Endothelial cell of umbilical vein (primary cell): Measurements from ENCODE around the gene MYMX. TPM values are rescaled to one million over a fixed set of nuclear protein-coding genes. Genes with fewer than 3 reads are reported as not detected.

Experiments used
- BruUV-seq: library from RNA; stranded (reverse); fragments of 400-500 nt; replicated peaks from 2 replicates; lab custom pipeline; 2021; lab: Mats Ljungman, UMichigan
- CTCF ChIA-PET: fragments of 300-600, 350-600 bp; sonication (Branson Sonifier 250); formaldehyde crosslinking; loops from one replicate; lab custom pipeline; 2021; ENCODE audit warnings: antibody characterized with exemption, inconsistent platforms; lab: Charles Lee
- POLR2A ChIA-PET: fragments of 300-600, 350-600 bp; sonication (Branson Sonifier 250); formaldehyde crosslinking; loops from one replicate; lab custom pipeline; 2021; ENCODE audit warnings: antibody characterized with exemption, inconsistent platforms; lab: Charles Lee
- DNase-seq: peaks from one replicate; pipeline ENCODE4 v3.0.0-alpha.2; 2011; ENCODE audit warnings: low read depth, low spot score
- FAIRE-seq: peaks from 2 replicates; lab custom pipeline; 2011; peaks lifted over from hg19 to GRCh38; lab: Jason Lieb, UNC
- H2AFZ ChIP-seq: 2 replicates; pipeline ENCODE4 v1.6.0; 2012; ENCODE audit warnings: low read depth, low read length, control low read depth, inconsistent platforms
- H3K27ac ChIP-seq: 2 replicates; pipeline ENCODE4 v1.5.1; 2011; ENCODE audit warnings: low read depth, mild to moderate bottlenecking, control low read depth, low read length, moderate library complexity; ENCODE audit not compliant: insufficient read depth
- H3K27me3 ChIP-seq, 2 experiments: 2 replicates each; pipeline versions ENCODE4 v1.6.0 to v1.6.1; 2011; ENCODE audit warnings: low read length in 2 of 2, mixed read lengths in 1 of 2; ENCODE audit not compliant: control insufficient read depth in 2 of 2, insufficient read depth in 2 of 2
- H3K36me3 ChIP-seq, 2 experiments: 2 replicates in 1 of 2; 3 replicates in 1 of 2; pipeline ENCODE4 v1.5.1; 2011; ENCODE audit warnings: low read length in 2 of 2, mild to moderate bottlenecking in 1 of 2, moderate library complexity in 1 of 2; ENCODE audit not compliant: control insufficient read depth in 2 of 2, insufficient read depth in 2 of 2; ENCODE audit errors: extremely low read depth in 1 of 2
- H3K4me1 ChIP-seq: 3 replicates; pipeline ENCODE4 v1.5.1; 2011; ENCODE audit warnings: mild to moderate bottlenecking, low read length; ENCODE audit not compliant: control insufficient read depth, insufficient read depth; ENCODE audit errors: extremely low read depth
- H3K4me2 ChIP-seq: 2 replicates; pipeline ENCODE4 v1.6.1; 2011; ENCODE audit warnings: low read length, control low read depth, mixed read lengths; ENCODE audit not compliant: insufficient read depth
- H3K4me3 ChIP-seq, 3 experiments: fragments of 200-600 bp in 1 of 3; sonication (generic), shearing (Covaris generic) in 1 of 3; replicated peaks in 1 of 3; 2 replicates each; pipeline ENCODE4 v1.5.1; 2011 to 2016; ENCODE audit warnings: control low read depth in 3 of 3, low read length in 3 of 3, mild to moderate bottlenecking in 2 of 3, inconsistent platforms in 1 of 3, low read depth in 1 of 3, moderate library complexity in 1 of 3; ENCODE audit not compliant: insufficient read depth in 1 of 3
- H3K79me2 ChIP-seq: 2 replicates; pipeline ENCODE4 v1.6.0; 2012; ENCODE audit warnings: low read length, inconsistent platforms; ENCODE audit not compliant: control insufficient read depth, insufficient read depth
- H3K9ac ChIP-seq: replicated peaks from 2 replicates; pipeline ENCODE3; 2011; ENCODE audit warnings: low read length, control low read depth; ENCODE audit not compliant: insufficient read depth; ENCODE audit errors: extremely low read depth
- H3K9me1 ChIP-seq: replicated peaks from 3 replicates; pipeline ENCODE4 v1.6.0; 2011; ENCODE audit warnings: mild to moderate bottlenecking, low read length; ENCODE audit not compliant: control insufficient read depth, insufficient read depth; ENCODE audit errors: extremely low read depth
- H3K9me3 ChIP-seq: replicated peaks from 2 replicates; pipeline ENCODE4 v1.5.1; 2012; ENCODE audit warnings: low read length, inconsistent platforms; ENCODE audit not compliant: control insufficient read depth, insufficient read depth
- H4K20me1 ChIP-seq: replicated peaks from 2 replicates; pipeline ENCODE3; 2011; ENCODE audit warnings: mild to moderate bottlenecking, low read length; ENCODE audit not compliant: control insufficient read depth, insufficient read depth; ENCODE audit errors: extremely low read depth
- CTCF ChIP-seq, 2 donors: IDR thresholded peaks; 1 replicate in 1 of 2; 2 replicates in 1 of 2; pipeline ENCODE4 v1.5.1; 2011; ENCODE audit warnings: low read length in 2 of 2, mild to moderate bottlenecking in 2 of 2, moderate library complexity in 2 of 2, control low read depth in 1 of 2, inconsistent platforms in 1 of 2, low read depth in 1 of 2; ENCODE audit not compliant: insufficient read depth in 1 of 2; ENCODE audit errors: extremely low read depth in 1 of 2
- EZH2 ChIP-seq: IDR thresholded peaks from 2 replicates; pipeline ENCODE4 v1.6.1; 2012; ENCODE audit warnings: borderline replicate concordance, low read depth, mild to moderate bottlenecking, moderate library complexity, low read length, inconsistent platforms; ENCODE audit not compliant: severe bottlenecking
- FOS ChIP-seq: IDR thresholded peaks from 2 replicates; pipeline ENCODE4 v1.6.1; 2011; ENCODE audit warnings: mild to moderate bottlenecking, low read length, moderate library complexity, borderline replicate concordance; ENCODE audit not compliant: insufficient read depth
- GATA2 ChIP-seq: IDR thresholded peaks from 2 replicates; pipeline ENCODE4 v1.7.0; 2011; ENCODE audit warnings: low read depth, mild to moderate bottlenecking, moderate library complexity, mixed read lengths, low read length; ENCODE audit not compliant: insufficient read length, insufficient read depth
- JUN ChIP-seq: IDR thresholded peaks from 2 replicates; pipeline ENCODE4 v1.6.1; 2011; ENCODE audit warnings: borderline replicate concordance, low read depth; ENCODE audit not compliant: insufficient read length, insufficient read depth
- MAX ChIP-seq: IDR thresholded peaks from 2 replicates; pipeline ENCODE4 v1.6.1; 2011; ENCODE audit not compliant: insufficient read depth, insufficient read length
- MYC ChIP-seq: IDR thresholded peaks from one replicate; pipeline ENCODE4 v1.6.1; 2011; ENCODE audit warnings: mild to moderate bottlenecking, low read depth, low read length
- POLR2A ChIP-seq: IDR thresholded peaks from 2 replicates; pipeline ENCODE4 v1.6.1; 2012; ENCODE audit warnings: low read depth, mild to moderate bottlenecking, control low read depth, low read length
- POLR2AphosphoS5 ChIP-seq: IDR thresholded peaks from 2 replicates; pipeline ENCODE4 v1.6.1; 2012; ENCODE audit warnings: low read depth, mild to moderate bottlenecking, control low read depth, low read length, moderate library complexity; ENCODE audit not compliant: insufficient read depth
- dilution Hi-C: fragments of 300-500 bp; cut with MboI; formaldehyde crosslinking; loops from one replicate; pipeline ENCODE4 v1.15.0; 2019; ENCODE audit warnings: low sequenced_read_pairs; ENCODE audit not compliant: extremely low pct_ligation_motif_present
- intact Hi-C: fragments of 100-400 bp; cut with micrococcal nuclease; formaldehyde crosslinking; loops from one replicate; pipeline ENCODE4 v1.10.0; 2022
- polyA plus RNA-seq, 4 experiments: library from polyadenylated mRNA; depleted of rRNA in 3 of 4; stranded (reverse) in 3 of 4; unstranded in 1 of 4; fragments of >200 nt; gene quantifications; 2 replicates each; pipeline versions ENCODE4 v1.2.1 to v1.2.3, GENCODE V29; 2011 to 2012; ENCODE audit warnings: missing spikeins in 1 of 4
- total RNA-seq: library from RNA; stranded (reverse); gene quantifications from 2 replicates; pipeline ENCODE4 v1.2.3, GENCODE V29; 2021

The MYMX gene
- total and polyA plus RNA-seq, 2 donors (not counting 3 experiments of a cell fraction or from before 2014, with no cell fraction given): 0.18 TPM; not detected in 1

GRCh38 chr6:44180406-44180805 lies 36.3 kb upstream of the MYMX start:
- CTCF ChIA-PET: interaction anchor here (0.7 to 0.9 kb wide), 3 partner anchors 10 to 43 kb away, joined by 3 to 4 read pairs (median 3); partner anchors contain the start of gene SLC29A1
- intact Hi-C loops: no loop called here
- dilution Hi-C loops: no loop called here

More at GRCh38 chr6:44180406-44180805, 36.3 kb upstream of the MYMX start:
- H4K20me1 ChIP-seq: no peaks in the 10 kb centered on the region
- no peaks in the 10 kb centered on the region for H3K9me3 ChIP-seq
- no TSS peak for BruUV-seq
- H3K9me1 ChIP-seq: no peaks in the 10 kb centered on the region
- TF ChIP-seq MYC: no peak
- no peak for TF ChIP-seq FOS
- TF ChIP-seq JUN: no peak
- TF ChIP-seq MAX: no peak
- TF ChIP-seq GATA2: no peak
- TF ChIP-seq POLR2AphosphoS5: no peak
- no peak for TF ChIP-seq EZH2
- TF ChIP-seq CTCF (IDR thresholded peaks at IDR 0.05; ENCODE audit: extremely low read depth in 1 of 2, insufficient read depth in 1 of 2, low read depth in 1 of 2, low read length in 2 of 2): no peak
- TF ChIP-seq POLR2A: no peak
- POLR2A ChIA-PET: interaction anchor here (1.0 kb wide), 1 partner anchor 68 kb away, joined by 3 read pairs; no protein-coding TSS in a partner anchor
- H3K4me3 ChIP-seq: no peak overlapping the region
- no peak overlapping the region for H3K9ac ChIP-seq
- FAIRE-seq (no peak), DNase-seq (no peak)
- no peaks in the 10 kb centered on the region for H3K27me3 ChIP-seq
- H3K4me1 ChIP-seq: peaks cover 43% of the 10 kb centered on the region
- H3K79me2 ChIP-seq: no peaks in the 10 kb centered on the region
- H3K27ac ChIP-seq: no peak overlapping the region
- no peak overlapping the region for H2AFZ ChIP-seq
- H3K4me2 ChIP-seq: no peak overlapping the region
- H3K36me3 ChIP-seq: no peaks in the 10 kb centered on the region
